ENCODE measurements around the gene PHLDA2.

Gene PHLDA2

GRCh38 chr11:2928605-2929530 lies at the start of gene PHLDA2:
PHLDA2 (minus strand) TSS chr11:2929420; CDS start chr11:2929364, 56 bp downstream.
- H3K4me3 ChIP-seq (ENCODE audit: low read length) = peak within 1 kb of the TSS; percentile 70
- no peak for TF ChIP-seq CTCF (IDR thresholded peaks at IDR 0.05; ENCODE audit: insufficient read depth, low read depth, low read length, missing control alignments)
- peak; percentile 74 for DNase-seq (ENCODE audit: low read depth)

GRCh38 chr11:2977113-2977512 lies 47.9 kb upstream of the PHLDA2 start:
- DNase-seq (ENCODE audit: low read depth) = no peak
- H3K4me3 ChIP-seq (ENCODE audit: low read length) = no peak overlapping the region
- no peak for TF ChIP-seq CTCF (IDR thresholded peaks at IDR 0.05; ENCODE audit: insufficient read depth, low read depth, low read length, missing control alignments)

- no peak for DNase-seq (ENCODE audit: low read depth)
- TF ChIP-seq CTCF (IDR thresholded peaks at IDR 0.05; ENCODE audit: insufficient read depth, low read depth, low read length, missing control alignments) = no peak
Measured at GRCh38 chr11:2976294-2977063, 47.3 kb upstream of the PHLDA2 start.

GRCh38 chr11:2975594-2975993 lies 46.4 kb upstream of the PHLDA2 start:
- no peak overlapping the region for H3K4me3 ChIP-seq (ENCODE audit: low read length)
- peak; percentile 66 for DNase-seq (ENCODE audit: low read depth)
- peak; percentile 68 for TF ChIP-seq CTCF (IDR thresholded peaks at IDR 0.05; ENCODE audit: insufficient read depth, low read depth, low read length, missing control alignments)

More at GRCh38 chr11:2976294-2977063, 47.3 kb upstream of the PHLDA2 start:
- H3K4me3 ChIP-seq (ENCODE audit: low read length) = no peak overlapping the region

- TF ChIP-seq CTCF (IDR thresholded peaks at IDR 0.05; ENCODE audit: insufficient read depth, low read depth, low read length, missing control alignments) = no peak
- DNase-seq (ENCODE audit: low read depth) = no peak
- no peak overlapping the region for H3K4me3 ChIP-seq (ENCODE audit: low read length)
Measured at GRCh38 chr11:2974272-2974671, 45.1 kb upstream of the PHLDA2 start.

- H3K4me3 ChIP-seq (ENCODE audit: low read length) = no peak overlapping the region
- no peak for TF ChIP-seq CTCF (IDR thresholded peaks at IDR 0.05; ENCODE audit: insufficient read depth, low read depth, low read length, missing control alignments)
- no peak for DNase-seq (ENCODE audit: low read depth)
Measured at GRCh38 chr11:2968341-2968900, 39.2 kb upstream of the PHLDA2 start.
